Heart right ventricle (tissue), 16 donors: ENCODE data around the gene CARMIL3. TPM values are rescaled to one million over a fixed set of nuclear protein-coding genes. Genes with fewer than 3 reads are reported as not detected.

Experiments
- ATAC-seq, 8 donors: fragments of 200-7000 bp; cut with Tn5 transposase; one replicate each; pipeline ENCODE4 v1.9.1; 2020; ENCODE audit warnings: mild to moderate bottlenecking in 8 of 8, moderate library complexity in 8 of 8, moderate number of reproducible peaks in 1 of 8
- DNase-seq, 2 donors: peaks; one replicate each; pipeline ENCODE4 v3.0.0-alpha.2; 2020
- H3K27ac ChIP-seq, 10 donors: fragments of 200-600 bp; sonication (generic) in 2 of 10; one replicate each; pipeline versions ENCODE4 v1.5.0 to v1.8.0; 2020 to 2022; ENCODE audit warnings: mild to moderate bottlenecking in 3 of 10
- H3K27me3 ChIP-seq, 7 donors: fragments of 200-600 bp; one replicate each; pipeline ENCODE4 v1.8.0; 2021 to 2022; ENCODE audit warnings: mild to moderate bottlenecking in 2 of 7
- H3K36me3 ChIP-seq, 9 donors: fragments of 200-600 bp; sonication (generic) in 1 of 9; one replicate each; pipeline versions ENCODE4 v1.5.0 to v1.8.0; 2020 to 2022; ENCODE audit warnings: mild to moderate bottlenecking in 2 of 9
- H3K4me1 ChIP-seq, 9 donors: fragments of 200-600 bp; sonication (generic) in 1 of 9; one replicate each; pipeline versions ENCODE4 v1.5.0 to v1.8.0; 2020 to 2022; ENCODE audit warnings: mild to moderate bottlenecking in 4 of 9
- H3K4me3 ChIP-seq, 10 donors: fragments of 200-600 bp; sonication (generic) in 2 of 10; one replicate each; pipeline versions ENCODE4 v1.5.0 to v1.8.0; 2020 to 2022; ENCODE audit warnings: mild to moderate bottlenecking in 7 of 10, moderate library complexity in 2 of 10
- H3K9me3 ChIP-seq, 11 donors: fragments of 200-600 bp in 10 of 11; sonication (generic) in 2 of 11; one replicate each; pipeline versions ENCODE4 v1.5.0 to v1.8.0; 2013 to 2022; ENCODE audit warnings: mild to moderate bottlenecking in 2 of 11, control low read depth in 1 of 11, moderate library complexity in 1 of 11
- WGBS, 2 donors: extraction: QIAGEN DNeasy Blood & Tissue Kit; methylation state at CpG; one replicate each; pipeline ENCODE4 v1.1.7; 2013; ENCODE audit warnings: inconsistent platforms in 1 of 2; 5-methylcytosine and 5-hydroxymethylcytosine counted together
- intact Hi-C, 10 donors: fragments of 100-400 bp; cut with DNase I; formaldehyde crosslinking; loops; one replicate each; pipeline versions ENCODE4 v1.11.1 to v1.14.2; 2022
- polyA plus RNA-seq, 2 donors: library from polyadenylated mRNA; stranded (reverse); fragments of 200-250 nt; gene quantifications; one replicate each; pipeline ENCODE4 v1.2.3, GENCODE V29; 2013
- total RNA-seq, 10 donors: library from RNA; stranded (reverse); fragmentation: NEBNext Ultra II Directional in 3 of 10; extraction: Animal tissue kit (Norgen Biotek cat#: 25700) in 3 of 10; gene quantifications; one replicate each; pipeline versions ENCODE4 v1.2.1 to v1.2.4, GENCODE V29; 2021 to 2023
- TF ChIP-seq, protein P1 (sequence below), 9 donors: fragments of 200-600 bp; sonication (generic) in 2 of 9; IDR thresholded peaks; one replicate each; pipeline versions ENCODE4 v1.5.0 to v1.8.0; 2021 to 2022; ENCODE audit warnings: antibody characterized with exemption in 9 of 9, mild to moderate bottlenecking in 5 of 9, moderate library complexity in 1 of 9
- donor health status: Arrhythmogenic right ventricular cardiomyopathy.
- donor health status: ischemic (EF 13 %, LVEDD 7.1; RV severe dilation, severe dysfunction).
- donor health status: healthy with polysubstance abuse.
- donor health status: DM: no; HTN: yes; CAD: no.
- donor health status: DM: no; HTN: no; CAD: no.
- donor health status: ischemic (EF 25% LVEDD 6.9; RV normal size, moderate dysfunction).
- donor health status: ischemic (EF 25% LVEDD 5.7; RV mildly dilated, moderate dysfunction).
- donor health status: healthy.
- donor health status: DM: yes; HTN: yes; CAD: no.
- donor health status: Ischemic cardiomyopathy.
- donor health status: ischemic (EF 35%, LVEDD 5.7; RV mildly dilated, moderate dysfunction).
- donor health status: nonischemic (EF 11% LVEDD 7.7; RV severe dilation, severe dysfunction).
- donor health status: DM: yes; HTN: yes; CAD: no.
- donor health status: PGD.
- donor health status: ischemic (EF 29% LVEDD 5.4; RV normal size, mild dysfunction).
- donor health status: nonischemic (EF 23%, LVEDD 6.1; RV moderate dilation, normal function).

CARMIL3 gene
- total and polyA plus RNA-seq, 12 donors: 0.06 to 0.44 (median 0.12) TPM; not detected in 3

DNA sequence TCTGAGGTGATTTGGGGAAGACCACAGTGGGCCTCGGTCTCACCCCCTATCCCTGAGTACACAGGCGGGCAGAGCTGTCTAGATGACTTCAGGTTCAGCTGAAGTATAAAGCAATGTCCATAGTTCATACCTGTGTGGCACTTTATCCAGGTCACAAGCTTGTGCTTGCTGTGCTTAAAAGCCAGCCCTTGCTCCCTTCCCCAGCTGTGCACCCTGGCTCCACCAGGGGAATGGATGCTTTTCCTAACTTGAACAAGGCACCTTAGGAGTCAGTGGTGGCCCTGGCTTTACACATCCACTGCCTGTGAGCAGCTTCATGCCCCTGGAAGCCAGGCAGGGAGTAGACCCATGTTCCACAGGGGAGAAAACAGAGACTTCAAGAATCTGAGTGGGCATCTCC, 5.5 kb downstream of the CARMIL3 start:
- no peak overlapping the region for H3K27ac ChIP-seq
- H3K27me3 ChIP-seq: peaks cover 0 to 10% (median 0%) of the 10 kb centered on the region in 7 donors
- no peaks in the 10 kb centered on the region for H3K36me3 ChIP-seq
- TF ChIP-seq, protein P1, sequence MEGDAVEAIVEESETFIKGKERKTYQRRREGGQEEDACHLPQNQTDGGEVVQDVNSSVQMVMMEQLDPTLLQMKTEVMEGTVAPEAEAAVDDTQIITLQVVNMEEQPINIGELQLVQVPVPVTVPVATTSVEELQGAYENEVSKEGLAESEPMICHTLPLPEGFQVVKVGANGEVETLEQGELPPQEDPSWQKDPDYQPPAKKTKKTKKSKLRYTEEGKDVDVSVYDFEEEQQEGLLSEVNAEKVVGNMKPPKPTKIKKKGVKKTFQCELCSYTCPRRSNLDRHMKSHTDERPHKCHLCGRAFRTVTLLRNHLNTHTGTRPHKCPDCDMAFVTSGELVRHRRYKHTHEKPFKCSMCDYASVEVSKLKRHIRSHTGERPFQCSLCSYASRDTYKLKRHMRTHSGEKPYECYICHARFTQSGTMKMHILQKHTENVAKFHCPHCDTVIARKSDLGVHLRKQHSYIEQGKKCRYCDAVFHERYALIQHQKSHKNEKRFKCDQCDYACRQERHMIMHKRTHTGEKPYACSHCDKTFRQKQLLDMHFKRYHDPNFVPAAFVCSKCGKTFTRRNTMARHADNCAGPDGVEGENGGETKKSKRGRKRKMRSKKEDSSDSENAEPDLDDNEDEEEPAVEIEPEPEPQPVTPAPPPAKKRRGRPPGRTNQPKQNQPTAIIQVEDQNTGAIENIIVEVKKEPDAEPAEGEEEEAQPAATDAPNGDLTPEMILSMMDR (IDR thresholded peaks at IDR 0.05): no peak
- intact Hi-C loops: loop anchor here in 5 of 10 donors (5.0 kb wide), 3 partner anchors 35 to 50 kb away; partner anchors contain the start of gene PCK2 (in 3 of the 5)
- peaks cover 2 to 10% (median 5%) of the 10 kb centered on the region in 9 donors for H3K4me1 ChIP-seq
- 74 to 82% methylated on average over 2 of the region's 2 CpGs for WGBS, 2 donors
- H3K4me3 ChIP-seq: no peak overlapping the region
- ATAC-seq (no peak), DNase-seq (no peak)
- no peaks in the 10 kb centered on the region for H3K9me3 ChIP-seq

DNA sequence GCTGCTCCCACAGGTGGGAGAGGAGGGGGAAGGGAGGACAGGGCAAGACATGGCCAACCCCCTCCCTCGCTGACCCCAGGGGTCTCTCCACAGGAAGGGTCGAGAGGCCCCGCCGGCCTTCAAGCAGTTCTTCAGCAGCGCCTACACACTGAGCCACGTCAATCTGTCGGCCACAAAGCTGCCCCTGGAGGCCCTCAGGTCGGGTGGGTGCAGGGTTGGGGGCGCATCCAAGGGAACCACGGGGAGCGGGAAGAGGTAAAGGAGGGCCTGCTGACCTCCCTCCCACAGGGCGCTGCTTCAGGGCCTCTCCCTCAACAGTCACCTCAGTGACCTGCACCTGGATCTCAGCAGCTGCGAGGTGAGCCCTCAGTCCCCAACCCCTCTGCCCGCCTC, 6.1 kb downstream of the CARMIL3 start:
- no peaks in the 10 kb centered on the region for H3K36me3 ChIP-seq
- DNase-seq (no peak), ATAC-seq (peak in 3 of 8 donors; percentile 2 to 18 (median 8))
- TF ChIP-seq, protein P1 (IDR thresholded peaks at IDR 0.05): no peak
- H3K27me3 ChIP-seq: peaks cover 0 to 6% (median 0%) of the 10 kb centered on the region in 7 donors
- no peak overlapping the region for H3K4me3 ChIP-seq
- H3K4me1 ChIP-seq: peaks cover 0 to 4% (median 0%) of the 10 kb centered on the region in 9 donors
- intact Hi-C loops: loop anchor here in 9 of 10 donors (1.0 to 5.0 kb wide), 10 partner anchors 31 to 103 kb away; partner anchors contain the start of genes PCK2 (in 3 of the 9) and IRF9 (in 2 of the 9)
- H3K27ac ChIP-seq: no peak overlapping the region
- WGBS, 2 donors: 57 to 60% methylated on average over 14 of the region's 14 CpGs
- H3K9me3 ChIP-seq: no peaks in the 10 kb centered on the region

DNA sequence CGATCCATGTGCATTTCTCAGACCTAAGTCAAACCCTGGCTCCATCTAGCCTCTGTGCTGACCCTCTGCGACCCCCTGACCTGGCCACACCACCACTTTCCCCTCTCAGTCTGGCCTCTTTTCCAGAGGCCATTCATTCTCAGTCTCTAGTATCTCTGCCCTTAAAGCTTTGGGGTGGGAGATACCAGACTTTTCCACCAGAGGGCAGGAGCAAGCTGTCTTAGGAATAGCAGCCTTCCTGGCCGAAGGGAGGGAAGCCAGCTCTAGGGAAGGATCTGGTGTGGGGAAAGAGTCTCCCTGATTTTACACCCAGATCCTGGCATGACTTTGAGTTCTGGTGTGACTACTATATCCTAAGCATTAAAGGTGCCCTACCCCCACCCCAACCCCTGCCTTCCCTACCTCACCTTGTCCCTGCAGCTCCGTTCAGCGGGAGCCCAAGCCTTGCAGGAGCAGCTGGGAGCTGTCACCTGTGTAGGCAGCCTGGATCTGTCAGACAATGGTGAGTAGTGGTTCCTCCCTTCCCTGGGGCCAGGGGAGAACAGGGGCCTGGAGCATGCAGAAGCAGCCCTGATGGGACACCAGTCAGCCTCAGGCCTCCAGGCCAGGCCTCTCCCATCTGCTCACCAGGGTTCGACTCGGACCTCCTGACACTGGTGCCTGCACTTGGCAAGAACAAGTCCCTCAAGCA, 6.6 kb downstream of the CARMIL3 start:
- WGBS, 2 donors: 44 to 57% methylated on average over 7 of the region's 7 CpGs
- H3K36me3 ChIP-seq: no peaks in the 10 kb centered on the region
- peak; percentile 68 to 91 (median 83) for ATAC-seq
- peak; percentile 29 to 42 for DNase-seq
- no peak overlapping the region for H3K4me3 ChIP-seq
- H3K4me1 ChIP-seq: peaks cover 0 to 3% (median 0%) of the 10 kb centered on the region in 9 donors
- peaks cover 0 to 6% (median 0%) of the 10 kb centered on the region in 7 donors for H3K27me3 ChIP-seq
- H3K9me3 ChIP-seq: no peaks in the 10 kb centered on the region
- intact Hi-C loops: loop anchor here in 9 of 10 donors (1.0 to 5.0 kb wide), 10 partner anchors 30 to 102 kb away; partner anchors contain the start of genes PCK2 (in 3 of the 9) and IRF9 (in 2 of the 9)
- TF ChIP-seq, protein P1 (IDR thresholded peaks at IDR 0.05): peak; percentile 48 to 94 (median 77)
- no peak overlapping the region for H3K27ac ChIP-seq

DNA sequence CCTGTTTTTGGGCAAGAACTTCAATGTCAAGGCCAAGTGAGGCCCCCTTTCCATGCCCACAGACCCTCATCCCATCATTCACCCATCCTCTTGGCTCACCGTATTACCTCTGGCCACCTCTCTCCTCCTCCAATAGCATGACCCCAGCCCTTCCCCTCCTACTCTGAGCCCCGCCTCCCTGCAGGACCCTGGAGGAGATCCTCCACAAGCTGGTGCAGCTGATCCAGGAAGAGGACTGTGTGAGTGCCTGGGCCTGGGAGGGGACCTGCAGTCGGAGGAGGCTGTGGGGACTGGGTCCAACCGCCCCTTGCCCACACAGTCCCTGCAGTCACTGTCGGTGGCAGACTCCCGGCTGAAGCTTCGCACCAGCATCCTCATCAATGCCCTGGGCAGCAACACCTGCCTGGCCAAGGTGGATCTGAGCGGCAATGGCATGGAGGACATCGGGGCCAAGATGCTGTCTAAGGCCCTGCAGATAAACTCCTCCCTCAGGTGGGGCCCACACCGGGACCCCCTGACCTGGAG, 7.2 kb downstream of the CARMIL3 start:
- Histone ChIP-seq H3K27ac (no peak overlapping the region), H3K27me3 (peaks cover 0 to 4% (median 0%) of the 10 kb centered on the region in 7 donors), H3K9me3 (no peaks in the 10 kb centered on the region), H3K4me1 (peaks cover 0 to 3% (median 0%) of the 10 kb centered on the region in 9 donors), H3K36me3 (no peaks in the 10 kb centered on the region), H3K4me3 (no peak overlapping the region)
- 90 to 91% methylated on average over 10 of the region's 10 CpGs for WGBS, 2 donors
- no peak for DNase-seq
- TF ChIP-seq, protein P1 (IDR thresholded peaks at IDR 0.05): no peak
- intact Hi-C loops: loop anchor here in 9 of 10 donors (1.0 to 5.0 kb wide), 10 partner anchors 30 to 102 kb away; partner anchors contain the start of genes PCK2 (in 3 of the 9) and IRF9 (in 2 of the 9)
- ATAC-seq: no peak
